Colonic mucosa (tissue), 4 donors: Measurements from ENCODE around the gene S100A9. TPM values are rescaled to one million over a fixed set of nuclear protein-coding genes. Genes with fewer than 3 reads are reported as not detected.
"Not testable (repeated sequence)": the region's sequence is repeated elsewhere in the genome, so short reads cannot be mapped to it uniquely, and the experiment has no call there.

Source experiments
- DNase-seq: peaks from one replicate; pipeline ENCODE4 v3.0.0-alpha.2; 2020
- H3K27ac ChIP-seq: fragments of 200-600 bp; one replicate; pipeline ENCODE4 v1.8.0; 2021
- H3K27me3 ChIP-seq: fragments of 200-600 bp; one replicate; pipeline ENCODE4 v1.8.0; 2021
- H3K36me3 ChIP-seq: fragments of 200-600 bp; one replicate; pipeline ENCODE4 v1.8.0; 2021
- H3K4me1 ChIP-seq: fragments of 200-600 bp; one replicate; pipeline ENCODE4 v1.8.0; 2021; ENCODE audit warnings: mild to moderate bottlenecking
- H3K4me3 ChIP-seq: fragments of 200-600 bp; one replicate; pipeline ENCODE4 v1.8.0; 2021
- H3K9ac ChIP-seq, 2 donors: one replicate each; pipeline ENCODE4 v1.7.0; 2013; ENCODE audit warnings: control low read depth in 2 of 2, low read depth in 2 of 2, low read length in 2 of 2
- H3K9me3 ChIP-seq: fragments of 200-600 bp; one replicate; pipeline ENCODE4 v1.8.0; 2021
- intact Hi-C: fragments of 100-400 bp; cut with DNase I; formaldehyde crosslinking; loops from one replicate; pipeline ENCODE4 v1.14.1; 2022
- total RNA-seq, 2 donors: library from RNA; stranded (reverse); fragmentation: NEBNext Ultra II Directional in 1 of 2; extraction: Animal tissue kit (Norgen Biotek cat#: 25700) in 1 of 2; gene quantifications; one replicate each; pipeline ENCODE4 v1.2.1, GENCODE V29; 2021
- TF ChIP-seq, protein P1 (sequence below): fragments of 200-600 bp; IDR thresholded peaks from one replicate; pipeline ENCODE4 v1.8.0; 2022; ENCODE audit warnings: antibody characterized with exemption, mild to moderate bottlenecking
- donor health status: healthy.
- donor health status: DM: no; HTN: no; CAD: no.
- donor health status: DM: no; HTN: no; CAD: no.

S100A9 gene
- total RNA-seq, 2 donors from 2014 or later: 16.3 to 34.9 TPM

DNA sequence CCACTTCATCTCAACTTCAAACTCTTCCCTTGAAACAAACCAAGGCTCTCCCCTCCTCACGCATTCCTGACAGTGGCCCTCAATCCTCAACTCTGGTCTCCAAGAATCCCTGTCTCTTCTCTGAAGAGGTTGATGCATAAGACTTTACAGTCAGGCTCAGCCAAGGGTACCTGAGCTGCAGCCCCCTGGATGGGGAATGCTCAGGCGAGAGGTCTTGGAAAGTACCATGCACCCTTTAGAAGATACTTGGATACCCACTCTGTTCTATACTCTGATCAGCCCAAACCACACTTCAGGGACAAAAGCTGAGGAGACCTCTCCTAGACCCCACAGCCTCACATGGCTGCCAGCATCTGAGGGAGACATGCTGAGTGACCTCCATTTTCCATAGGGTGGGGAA is 44.4 kb upstream of the S100A9 start:
- no peak overlapping the region for H3K4me3 ChIP-seq
- H3K27ac ChIP-seq: no peak overlapping the region
- no peaks in the 10 kb centered on the region for H3K9me3 ChIP-seq
- H3K36me3 ChIP-seq: no peaks in the 10 kb centered on the region
- no peaks in the 10 kb centered on the region for H3K27me3 ChIP-seq
- intact Hi-C loops: no loop called here
- H3K9ac ChIP-seq: no peak overlapping the region
- no peak for DNase-seq
- TF ChIP-seq, protein P1, sequence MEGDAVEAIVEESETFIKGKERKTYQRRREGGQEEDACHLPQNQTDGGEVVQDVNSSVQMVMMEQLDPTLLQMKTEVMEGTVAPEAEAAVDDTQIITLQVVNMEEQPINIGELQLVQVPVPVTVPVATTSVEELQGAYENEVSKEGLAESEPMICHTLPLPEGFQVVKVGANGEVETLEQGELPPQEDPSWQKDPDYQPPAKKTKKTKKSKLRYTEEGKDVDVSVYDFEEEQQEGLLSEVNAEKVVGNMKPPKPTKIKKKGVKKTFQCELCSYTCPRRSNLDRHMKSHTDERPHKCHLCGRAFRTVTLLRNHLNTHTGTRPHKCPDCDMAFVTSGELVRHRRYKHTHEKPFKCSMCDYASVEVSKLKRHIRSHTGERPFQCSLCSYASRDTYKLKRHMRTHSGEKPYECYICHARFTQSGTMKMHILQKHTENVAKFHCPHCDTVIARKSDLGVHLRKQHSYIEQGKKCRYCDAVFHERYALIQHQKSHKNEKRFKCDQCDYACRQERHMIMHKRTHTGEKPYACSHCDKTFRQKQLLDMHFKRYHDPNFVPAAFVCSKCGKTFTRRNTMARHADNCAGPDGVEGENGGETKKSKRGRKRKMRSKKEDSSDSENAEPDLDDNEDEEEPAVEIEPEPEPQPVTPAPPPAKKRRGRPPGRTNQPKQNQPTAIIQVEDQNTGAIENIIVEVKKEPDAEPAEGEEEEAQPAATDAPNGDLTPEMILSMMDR: no peak
- no peaks in the 10 kb centered on the region for H3K4me1 ChIP-seq

DNA sequence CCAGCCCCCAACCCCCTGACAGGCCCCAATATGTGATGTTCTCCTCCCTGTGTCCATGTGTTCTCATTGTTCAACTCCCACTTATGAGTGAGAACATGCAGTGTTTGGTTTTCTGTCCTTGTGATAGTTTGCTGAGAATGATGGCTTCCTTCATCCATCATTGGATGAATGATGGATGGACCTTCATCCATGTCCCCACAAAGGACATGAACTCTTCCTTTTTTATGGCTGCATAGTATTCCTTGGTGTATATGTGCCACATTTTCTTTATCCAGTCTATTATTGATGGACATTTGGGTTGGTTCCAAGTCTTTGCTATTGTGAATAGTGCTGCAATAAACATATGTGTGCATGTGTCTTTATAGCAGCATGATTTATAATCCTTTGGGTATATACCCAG is 43.3 kb upstream of the S100A9 start:
- DNase-seq, H3K9me3 ChIP-seq, H3K4me1 ChIP-seq, H3K9ac ChIP-seq, intact Hi-C loops, H3K4me3 ChIP-seq, H3K36me3 ChIP-seq, H3K27ac ChIP-seq, H3K27me3 ChIP-seq: not testable (repeated sequence)

DNA sequence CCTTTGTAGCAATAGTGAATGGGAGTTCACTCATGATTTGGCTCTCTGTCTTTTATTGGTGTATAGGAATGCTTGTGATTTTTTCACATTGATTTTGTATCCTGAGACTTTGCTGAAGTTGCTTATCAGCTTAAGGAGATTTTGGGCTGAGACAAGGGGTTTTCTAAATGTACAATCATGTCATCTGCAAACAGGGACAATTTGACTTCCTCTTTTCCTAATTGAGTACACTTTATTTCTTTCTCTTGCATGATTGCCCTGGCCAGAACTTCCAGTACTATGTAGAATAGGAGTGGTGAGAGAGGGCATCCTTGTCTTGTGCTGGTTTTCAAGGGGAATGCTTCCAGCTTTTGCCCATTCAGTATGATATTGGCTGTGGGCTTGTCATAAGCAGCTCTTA is 41.6 kb upstream of the S100A9 start:
- H3K9me3 ChIP-seq, DNase-seq, H3K27ac ChIP-seq, H3K36me3 ChIP-seq, H3K9ac ChIP-seq, H3K4me1 ChIP-seq, H3K4me3 ChIP-seq, H3K27me3 ChIP-seq, intact Hi-C loops: not testable (repeated sequence)

DNA sequence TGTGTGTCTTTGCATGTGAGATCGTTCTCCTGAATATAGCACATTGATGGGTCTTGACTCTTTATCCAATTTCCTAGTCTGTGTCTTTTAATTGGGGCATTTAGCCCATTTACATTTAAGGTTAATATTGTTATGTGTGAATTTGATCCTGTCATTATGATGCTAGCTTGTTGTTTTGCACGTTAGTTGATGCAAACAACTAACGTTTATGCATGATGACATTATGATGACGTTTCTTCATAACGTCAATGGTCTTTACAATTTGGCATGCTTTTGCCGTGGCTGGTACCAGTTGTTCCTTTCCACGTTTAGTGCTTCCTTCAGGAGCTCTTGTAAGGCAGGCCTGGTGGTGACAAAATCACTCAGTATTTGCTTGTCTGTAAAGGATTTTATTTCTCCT is 39.5 kb upstream of the S100A9 start:
- DNase-seq, H3K9me3 ChIP-seq, H3K4me3 ChIP-seq, H3K36me3 ChIP-seq, H3K27me3 ChIP-seq, H3K9ac ChIP-seq, intact Hi-C loops, H3K27ac ChIP-seq, H3K4me1 ChIP-seq: not testable (repeated sequence)

DNA sequence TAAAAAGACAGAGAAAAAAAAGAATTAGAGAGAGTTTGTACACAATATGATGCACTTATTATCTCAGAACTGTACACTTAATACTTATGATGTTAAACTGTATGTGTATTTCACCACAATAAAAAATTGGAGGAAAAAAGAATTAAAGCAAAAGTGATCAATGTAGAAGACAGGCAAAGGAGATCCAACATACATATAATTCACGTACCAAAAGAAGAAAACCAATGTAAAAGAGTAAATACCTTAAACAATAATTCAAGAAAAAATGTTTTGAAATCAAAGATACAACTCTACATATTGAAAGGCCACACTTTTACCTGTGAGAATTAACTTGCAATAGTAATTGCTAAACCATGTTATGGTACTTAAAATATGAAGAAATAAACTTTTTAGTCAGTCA is 35.1 kb upstream of the S100A9 start:
- Histone ChIP-seq H3K36me3 (no peaks in the 10 kb centered on the region), H3K4me3 (no peak overlapping the region), H3K27me3 (no peaks in the 10 kb centered on the region), H3K4me1 (no peaks in the 10 kb centered on the region), H3K9me3 (no peaks in the 10 kb centered on the region), H3K9ac (no peak overlapping the region), H3K27ac (no peak overlapping the region)
- DNase-seq: no peak
- TF ChIP-seq, protein P1: no peak
- intact Hi-C loops: no loop called here

DNA sequence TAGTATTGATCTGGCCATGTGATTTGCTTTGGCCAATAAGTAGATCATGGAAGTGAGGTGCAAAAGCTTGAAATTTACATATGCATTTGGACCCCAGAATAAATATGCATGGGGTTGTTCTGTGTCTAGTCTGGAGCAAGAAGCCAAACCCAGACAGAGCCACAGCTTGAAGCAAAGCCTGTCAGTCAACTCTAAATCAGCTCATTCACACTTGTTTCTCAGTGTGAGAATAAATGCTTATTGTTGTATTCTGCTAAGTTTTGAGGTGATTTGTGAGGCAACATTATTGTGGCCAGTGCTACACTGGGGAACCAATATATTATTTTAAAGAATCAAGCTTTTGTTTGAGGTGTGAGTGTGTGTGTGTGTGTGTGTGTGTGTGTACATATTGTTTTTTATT is 32.7 kb upstream of the S100A9 start:
- TF ChIP-seq, protein P1: no peak
- Histone ChIP-seq H3K9ac (no peak overlapping the region), H3K4me1 (no peaks in the 10 kb centered on the region), H3K4me3 (no peak overlapping the region), H3K36me3 (no peaks in the 10 kb centered on the region), H3K27ac (no peak overlapping the region), H3K9me3 (no peaks in the 10 kb centered on the region), H3K27me3 (no peaks in the 10 kb centered on the region)
- no peak for DNase-seq
- intact Hi-C loops: no loop called here

DNA sequence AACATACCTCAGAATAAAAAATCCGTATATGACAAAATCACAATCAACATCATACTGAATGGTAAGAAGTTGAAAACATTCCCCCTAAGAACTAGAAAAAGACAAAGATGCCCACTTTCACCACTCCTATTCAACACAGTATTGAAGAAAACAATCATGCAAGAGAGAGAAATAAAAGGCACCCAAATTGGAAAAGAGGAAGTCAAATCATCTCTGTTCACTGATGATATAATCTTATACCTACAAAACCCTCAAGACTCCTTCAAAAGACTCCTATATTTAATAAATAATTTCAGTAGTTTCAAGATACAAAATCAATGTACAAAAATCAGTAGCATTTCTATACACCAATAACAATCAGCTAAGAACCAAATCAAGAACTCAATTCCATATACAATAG is 23.8 kb upstream of the S100A9 start:
- Histone ChIP-seq H3K4me1 (no peaks in the 10 kb centered on the region), H3K9ac (no peak overlapping the region), H3K9me3 (no peaks in the 10 kb centered on the region), H3K27ac (no peak overlapping the region), H3K4me3 (no peak overlapping the region), H3K36me3 (no peaks in the 10 kb centered on the region), H3K27me3 (no peaks in the 10 kb centered on the region)
- TF ChIP-seq, protein P1: no peak
- no peak for DNase-seq
- intact Hi-C loops: no loop called here
